LNCaP clone FGC (cell line): ENCODE results near the gene RCN2.

ENCODE experiments used
- DNase-seq: peaks from one replicate; pipeline ENCODE4 v3.0.0-alpha.2; 2011; ENCODE audit warnings: low read depth
- H3K4me3 ChIP-seq: 2 replicates; pipeline ENCODE4 v1.5.1; 2011; ENCODE audit warnings: mild to moderate bottlenecking, low read depth, low read length, control low read depth
- TF ChIP-seq, protein P1 (sequence below): IDR thresholded peaks from 2 replicates; pipeline ENCODE4 v1.5.1; 2012; ENCODE audit warnings: mild to moderate bottlenecking; ENCODE audit not compliant: control insufficient read depth, insufficient read depth; ENCODE audit errors: extremely low read depth

RCN2 gene

DNA sequence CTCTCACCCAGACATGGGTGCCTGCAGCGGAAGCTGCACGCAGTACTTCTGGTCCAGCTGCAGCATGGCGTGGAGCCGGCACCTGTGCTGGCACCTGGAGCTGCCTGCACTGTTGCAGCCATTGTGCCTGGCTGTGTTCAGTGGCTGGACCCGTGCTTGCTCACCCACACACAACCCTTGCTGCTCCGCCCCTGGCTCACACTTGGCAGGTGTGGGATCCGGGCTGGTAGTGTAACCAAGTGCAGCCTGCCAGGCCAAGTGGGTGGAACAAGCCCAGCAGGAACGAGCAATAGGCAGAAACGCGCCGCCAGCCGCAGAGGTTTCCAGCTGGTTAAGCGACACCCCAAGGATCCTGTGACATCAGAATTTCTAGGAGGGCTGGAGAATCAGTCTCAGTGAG lies 15.2 kb upstream of the RCN2 start:
- H3K4me3 ChIP-seq: no peak overlapping the region
- TF ChIP-seq, protein P1, sequence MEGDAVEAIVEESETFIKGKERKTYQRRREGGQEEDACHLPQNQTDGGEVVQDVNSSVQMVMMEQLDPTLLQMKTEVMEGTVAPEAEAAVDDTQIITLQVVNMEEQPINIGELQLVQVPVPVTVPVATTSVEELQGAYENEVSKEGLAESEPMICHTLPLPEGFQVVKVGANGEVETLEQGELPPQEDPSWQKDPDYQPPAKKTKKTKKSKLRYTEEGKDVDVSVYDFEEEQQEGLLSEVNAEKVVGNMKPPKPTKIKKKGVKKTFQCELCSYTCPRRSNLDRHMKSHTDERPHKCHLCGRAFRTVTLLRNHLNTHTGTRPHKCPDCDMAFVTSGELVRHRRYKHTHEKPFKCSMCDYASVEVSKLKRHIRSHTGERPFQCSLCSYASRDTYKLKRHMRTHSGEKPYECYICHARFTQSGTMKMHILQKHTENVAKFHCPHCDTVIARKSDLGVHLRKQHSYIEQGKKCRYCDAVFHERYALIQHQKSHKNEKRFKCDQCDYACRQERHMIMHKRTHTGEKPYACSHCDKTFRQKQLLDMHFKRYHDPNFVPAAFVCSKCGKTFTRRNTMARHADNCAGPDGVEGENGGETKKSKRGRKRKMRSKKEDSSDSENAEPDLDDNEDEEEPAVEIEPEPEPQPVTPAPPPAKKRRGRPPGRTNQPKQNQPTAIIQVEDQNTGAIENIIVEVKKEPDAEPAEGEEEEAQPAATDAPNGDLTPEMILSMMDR: no peak
- DNase-seq: no peak

DNA sequence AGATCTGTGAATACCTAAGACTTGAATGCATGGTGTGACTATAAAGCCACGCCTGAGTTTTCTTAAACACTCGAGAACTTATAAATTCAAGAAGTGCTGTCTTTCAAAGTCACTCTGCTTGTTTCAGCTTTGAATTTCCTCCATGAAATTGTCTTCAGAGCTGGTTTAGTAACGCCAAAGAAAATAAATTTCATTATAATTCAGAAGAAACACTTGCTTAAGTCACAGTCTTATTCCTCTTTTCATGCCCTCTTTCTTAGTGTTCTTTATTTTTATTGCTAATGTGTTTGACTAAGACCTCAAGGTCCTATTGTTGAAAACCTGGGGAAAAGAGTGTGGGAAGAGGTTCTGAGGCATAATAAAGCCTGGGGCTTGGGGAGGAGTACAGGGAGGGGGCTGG lies 3.3 kb upstream of the RCN2 start:
- TF ChIP-seq, protein P1: no peak
- no peak for DNase-seq
- no peak overlapping the region for H3K4me3 ChIP-seq

DNA sequence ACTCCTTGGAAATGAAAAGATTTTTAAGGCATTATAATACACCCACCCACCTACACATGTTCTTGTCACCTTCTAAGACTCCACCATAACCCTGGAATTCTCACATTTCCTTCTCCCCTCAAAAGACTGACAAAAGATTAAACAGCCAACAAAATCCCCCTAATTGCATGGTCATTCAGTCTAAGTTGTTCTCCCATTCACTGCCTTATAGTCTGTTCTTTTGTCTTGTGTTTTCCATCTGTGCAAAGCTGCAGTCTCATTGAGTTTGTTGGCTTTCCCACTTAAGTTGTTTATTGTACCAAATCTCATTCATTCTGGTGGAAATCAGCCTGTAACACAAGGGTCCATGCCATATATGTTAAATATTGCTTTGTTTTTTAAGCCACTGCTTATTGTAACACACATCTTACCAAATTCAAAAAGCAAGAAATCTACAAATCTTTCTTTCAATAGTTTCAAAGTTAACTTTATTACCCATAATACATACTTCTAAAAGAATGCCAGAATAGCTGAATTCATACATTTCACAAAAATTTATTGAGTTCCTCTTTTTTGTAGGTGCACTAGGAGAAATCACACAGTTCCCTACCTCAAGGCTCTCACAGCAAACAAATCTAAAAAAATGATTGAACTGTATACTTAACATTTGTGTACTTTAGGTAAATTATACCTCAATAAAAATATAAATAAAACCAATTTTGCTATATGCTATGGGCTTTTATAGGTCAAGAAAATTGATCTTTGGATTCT lies 2.4 kb upstream of the RCN2 start:
- TF ChIP-seq, protein P1: no peak
- no peak for DNase-seq

DNA sequence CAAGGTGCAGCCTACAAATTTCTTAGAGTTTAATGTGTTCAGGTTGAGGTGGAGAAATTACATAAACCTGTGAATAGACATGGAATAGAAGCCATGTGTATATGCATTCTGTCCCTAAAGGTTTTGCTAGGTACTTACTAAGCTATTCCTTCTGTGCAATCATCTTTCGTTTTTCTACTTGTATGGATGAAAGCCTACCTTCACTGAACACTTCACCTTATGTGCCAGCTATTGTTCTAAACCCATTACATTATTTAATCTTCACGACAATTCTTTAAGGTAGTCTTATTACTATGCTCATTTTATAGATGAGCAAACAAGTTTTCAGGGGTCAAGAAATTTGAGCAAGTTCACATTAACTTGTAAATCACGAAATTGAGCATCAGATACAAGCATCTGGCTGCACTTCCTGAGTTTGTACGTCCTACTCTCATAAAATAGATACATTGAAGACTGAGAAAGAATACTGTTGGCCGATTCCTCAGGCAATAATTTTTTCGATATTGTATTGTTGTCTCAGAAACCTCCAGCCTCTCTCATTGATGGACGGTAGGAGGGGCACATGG lies 635 bp upstream of the RCN2 start:
- TF ChIP-seq, protein P1: no peak
- no peak for DNase-seq
- H3K4me3 ChIP-seq: peak overlapping the region; percentile 82

More for the DNA sequence above, 2.4 kb upstream of the RCN2 start:
- no peak overlapping the region for H3K4me3 ChIP-seq

DNA sequence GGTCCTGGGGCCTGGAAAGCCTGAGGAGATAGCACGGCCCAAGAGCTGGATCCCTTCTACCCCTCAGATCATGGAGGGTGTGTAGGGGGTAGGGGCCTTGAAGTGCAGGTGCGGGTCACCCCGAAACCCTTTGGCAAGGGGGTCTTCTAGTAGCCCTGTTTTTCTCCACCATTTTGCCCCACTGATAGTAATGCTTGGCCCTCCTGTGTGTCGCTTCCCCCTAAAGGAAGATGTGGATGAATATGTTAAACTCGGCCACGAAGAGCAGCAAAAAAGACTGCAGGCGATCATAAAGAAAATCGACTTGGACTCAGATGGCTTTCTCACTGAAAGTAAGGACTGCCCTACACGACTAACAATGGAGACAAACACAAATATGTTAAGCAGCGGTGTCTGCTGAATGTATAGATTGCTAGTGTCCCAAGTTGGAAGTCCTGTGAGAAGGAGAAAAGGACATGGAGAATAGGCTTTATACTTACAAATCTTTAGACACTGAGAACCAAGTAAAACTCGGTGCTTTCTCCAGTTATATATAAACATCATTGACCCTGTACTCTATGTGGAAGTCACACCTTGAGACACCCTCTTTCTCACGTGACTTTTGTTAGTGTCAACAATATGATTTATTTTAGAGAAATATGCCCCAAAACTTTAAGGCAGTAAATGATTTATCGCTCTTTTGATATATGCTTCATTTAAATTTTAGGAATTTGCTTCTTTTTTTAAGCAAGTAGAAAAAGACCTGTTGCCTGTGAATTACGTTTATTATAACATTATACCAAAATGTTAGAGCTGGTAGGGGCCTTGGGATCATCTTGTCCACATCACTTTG lies 802 bp downstream of the RCN2 start:
- peak overlapping the region; percentile 82 for H3K4me3 ChIP-seq
- DNase-seq: no peak
- TF ChIP-seq, protein P1: no peak

DNA sequence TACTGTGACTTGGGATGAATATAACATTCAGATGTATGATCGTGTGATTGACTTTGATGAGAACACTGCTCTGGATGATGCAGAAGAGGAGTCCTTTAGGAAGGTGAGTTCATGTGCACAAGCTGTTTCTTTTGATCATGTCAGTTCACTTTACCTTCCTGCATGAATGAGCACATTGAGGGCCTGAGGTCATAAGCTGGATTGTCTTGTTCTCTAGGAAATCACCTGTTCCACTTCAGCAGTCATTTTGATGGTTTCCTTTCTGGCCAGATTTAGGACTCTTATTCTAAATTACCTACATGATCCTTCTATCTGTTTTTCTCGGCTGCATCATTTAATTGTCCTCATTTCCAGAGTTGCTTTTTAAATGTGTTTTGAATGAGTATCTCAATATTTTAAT lies 4.1 kb downstream of the RCN2 start:
- DNase-seq: no peak
- H3K4me3 ChIP-seq: no peak overlapping the region
- TF ChIP-seq, protein P1: no peak
